Esophagus squamous epithelium (tissue), 5 donors: ENCODE measurements around the gene RBM20. TPM values are rescaled to one million over a fixed set of nuclear protein-coding genes. Genes with fewer than 3 reads are reported as not detected.
"Not testable (repeated sequence)": the region's sequence is repeated elsewhere in the genome, so short reads cannot be mapped to it uniquely, and the experiment has no call there.

Source experiments
- DNase-seq: peaks from one replicate; lab custom pipeline; 2025; lab: John Stamatoyannopoulos, UW
- H3K27ac ChIP-seq, 4 donors: fragments of 200-600 bp; sonication (generic); one replicate each; pipeline ENCODE4 v1.5.1; 2016 to 2019; ENCODE audit warnings: mild to moderate bottlenecking in 1 of 4
- H3K27me3 ChIP-seq, 4 donors: fragments of 200-600 bp; sonication (generic); 1 replicate in 3 of 4; 2 replicates in 1 of 4; pipeline versions ENCODE4 v1.5.1 to v1.6.0; 2017 to 2021; ENCODE audit warnings: antibody characterized with exemption in 1 of 4
- H3K36me3 ChIP-seq, 3 donors: fragments of 200-600 bp; sonication (generic); one replicate each; pipeline ENCODE4 v1.5.1; 2016 to 2019
- H3K4me1 ChIP-seq, 3 donors: fragments of 200-600 bp; sonication (generic); one replicate each; pipeline ENCODE4 v1.5.1; 2017 to 2019
- H3K4me3 ChIP-seq, 4 donors: fragments of 200-600 bp; sonication (generic); 1 replicate in 3 of 4; 2 replicates in 1 of 4; pipeline ENCODE4 v1.5.1; 2016 to 2019; ENCODE audit warnings: mild to moderate bottlenecking in 2 of 4, moderate library complexity in 1 of 4
- H3K9me3 ChIP-seq, 3 donors: fragments of 200-600 bp; sonication (generic); one replicate each; pipeline ENCODE4 v1.5.1; 2016 to 2019
- CTCF ChIP-seq, 6 experiments: fragments of 450-650 bp in 4 of 6; fragments of 200-600 bp in 2 of 6; sonication (generic) in 2 of 6; IDR thresholded peaks; one replicate each; pipeline ENCODE4 v1.5.1; 2016 to 2019; ENCODE audit warnings: antibody characterized with exemption in 6 of 6, mild to moderate bottlenecking in 4 of 6, moderate library complexity in 4 of 6
- POLR2A ChIP-seq, 4 donors: fragments of 450-650 bp; IDR thresholded peaks; one replicate each; pipeline ENCODE4 v1.6.1; 2017; ENCODE audit warnings: antibody characterized with exemption in 4 of 4, mild to moderate bottlenecking in 4 of 4, moderate library complexity in 3 of 4
- WGBS, 2 donors: methylation state at CpG; one replicate each; pipeline ENCODE4 v1.1.5; 2018; 5-methylcytosine and 5-hydroxymethylcytosine counted together
- intact Hi-C: fragments of 100-400 bp; cut with DNase I; formaldehyde crosslinking; loops from one replicate; pipeline ENCODE4 v1.15.0; 2022
- total RNA-seq, 4 donors: library from RNA; depleted of rRNA; stranded (reverse); fragments of >200 nt; gene quantifications; one replicate each; pipeline ENCODE4 v1.1.0, GENCODE V29; 2016
- donor health status: DM: yes; HTN: yes; CAD: no.

Gene RBM20
- total RNA-seq, 4 donors from 2014 or later, result 2.1 to 10.3 (median 3.7) TPM

GRCh38 chr10:110655320-110655719 is 11.2 kb downstream of the RBM20 start:
- intact Hi-C loops, result no loop called here
- no peaks in the 10 kb centered on the region for H3K4me1 ChIP-seq
- no peaks in the 10 kb centered on the region for H3K36me3 ChIP-seq
- H3K9me3 ChIP-seq, result no peaks in the 10 kb centered on the region
- no peak overlapping the region for H3K27ac ChIP-seq
- WGBS, 2 donors, result 0 to 35% methylated on average over 1 of the region's 1 CpG
- H3K27me3 ChIP-seq, result peaks cover 0 to 25% (median 0%) of the 10 kb centered on the region in 4 donors
- TF ChIP-seq POLR2A (IDR thresholded peaks at IDR 0.05) (no peak), CTCF (IDR thresholded peaks at IDR 0.05) (no peak)
- no peak for DNase-seq
- H3K4me3 ChIP-seq, result no peak overlapping the region

GRCh38 chr10:110656612-110657011 is 12.5 kb downstream of the RBM20 start:
- 86 to 94% methylated on average over 4 of the region's 4 CpGs for WGBS, 2 donors
- H3K4me1 ChIP-seq, result no peaks in the 10 kb centered on the region
- H3K27ac ChIP-seq, result no peak overlapping the region
- H3K36me3 ChIP-seq, result no peaks in the 10 kb centered on the region
- TF ChIP-seq POLR2A (IDR thresholded peaks at IDR 0.05), result no peak
- no peak for TF ChIP-seq CTCF (IDR thresholded peaks at IDR 0.05)
- intact Hi-C loops, result no loop called here
- H3K9me3 ChIP-seq, result no peaks in the 10 kb centered on the region
- no peak for DNase-seq
- peaks cover 0 to 17% (median 0%) of the 10 kb centered on the region in 4 donors for H3K27me3 ChIP-seq
- H3K4me3 ChIP-seq, result no peak overlapping the region

GRCh38 chr10:110657973-110658691 is 14.0 kb downstream of the RBM20 start:
- peaks cover 0 to 9% (median 0%) of the 10 kb centered on the region in 4 donors for H3K27me3 ChIP-seq
- 76 to 79% methylated on average over 11 of the region's 11 CpGs for whole genome bisulfite sequencing, 2 donors
- H3K27ac ChIP-seq, result no peak overlapping the region
- DNase-seq, result no peak
- H3K4me1 ChIP-seq, result no peaks in the 10 kb centered on the region
- intact Hi-C loops, result no loop called here
- no peak overlapping the region for H3K4me3 ChIP-seq
- TF ChIP-seq CTCF (IDR thresholded peaks at IDR 0.05) (no peak), POLR2A (IDR thresholded peaks at IDR 0.05) (no peak)
- no peaks in the 10 kb centered on the region for H3K36me3 ChIP-seq
- no peaks in the 10 kb centered on the region for H3K9me3 ChIP-seq

GRCh38 chr10:110659558-110659957 is 15.4 kb downstream of the RBM20 start:
- H3K9me3 ChIP-seq, result no peaks in the 10 kb centered on the region
- no peak overlapping the region for H3K4me3 ChIP-seq
- H3K36me3 ChIP-seq, result no peaks in the 10 kb centered on the region
- TF ChIP-seq CTCF (IDR thresholded peaks at IDR 0.05), result no peak
- 67 to 74% methylated on average over 1 of the region's 1 CpG for whole genome bisulfite sequencing, 2 donors
- intact Hi-C loops, result no loop called here
- H3K27ac ChIP-seq, result no peak overlapping the region
- no peaks in the 10 kb centered on the region for H3K27me3 ChIP-seq
- peaks cover 0 to 2% (median 0%) of the 10 kb centered on the region in 3 donors for H3K4me1 ChIP-seq
- no peak for DNase-seq

- H3K4me1 ChIP-seq, intact Hi-C loops, H3K27me3 ChIP-seq, DNase-seq, H3K9me3 ChIP-seq, H3K27ac ChIP-seq, H3K36me3 ChIP-seq, H3K4me3 ChIP-seq: not testable (repeated sequence)
- WGBS, 2 donors, result 79 to 94% methylated on average over 7 to 8 of the region's 8 CpGs
Observed at GRCh38 chr10:110660289-110660688, 16.2 kb downstream of the RBM20 start.
